ENCODE results near the gene C1QA.

DNA sequence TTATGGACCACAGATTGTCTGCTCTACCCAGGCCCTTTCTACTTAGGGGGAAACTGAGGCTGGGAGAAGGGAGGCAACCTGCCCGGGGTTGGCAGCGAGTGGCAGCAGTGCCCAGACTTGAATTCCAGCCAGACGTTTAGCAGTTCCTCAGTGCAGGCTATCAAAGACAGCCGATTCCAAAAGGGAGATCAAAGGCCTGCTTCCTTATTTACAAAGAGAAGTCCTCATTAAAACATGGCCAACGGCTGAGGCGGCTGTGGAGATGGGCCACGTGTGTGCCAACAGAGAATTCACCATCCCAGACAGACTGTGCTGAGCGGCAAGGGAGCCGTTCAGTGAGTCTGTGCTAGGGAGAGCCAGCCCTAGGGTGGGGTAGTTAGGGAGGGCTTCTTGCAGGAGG is 44.3 kb downstream of the C1QA start:
- TF ChIP-seq, protein P1, sequence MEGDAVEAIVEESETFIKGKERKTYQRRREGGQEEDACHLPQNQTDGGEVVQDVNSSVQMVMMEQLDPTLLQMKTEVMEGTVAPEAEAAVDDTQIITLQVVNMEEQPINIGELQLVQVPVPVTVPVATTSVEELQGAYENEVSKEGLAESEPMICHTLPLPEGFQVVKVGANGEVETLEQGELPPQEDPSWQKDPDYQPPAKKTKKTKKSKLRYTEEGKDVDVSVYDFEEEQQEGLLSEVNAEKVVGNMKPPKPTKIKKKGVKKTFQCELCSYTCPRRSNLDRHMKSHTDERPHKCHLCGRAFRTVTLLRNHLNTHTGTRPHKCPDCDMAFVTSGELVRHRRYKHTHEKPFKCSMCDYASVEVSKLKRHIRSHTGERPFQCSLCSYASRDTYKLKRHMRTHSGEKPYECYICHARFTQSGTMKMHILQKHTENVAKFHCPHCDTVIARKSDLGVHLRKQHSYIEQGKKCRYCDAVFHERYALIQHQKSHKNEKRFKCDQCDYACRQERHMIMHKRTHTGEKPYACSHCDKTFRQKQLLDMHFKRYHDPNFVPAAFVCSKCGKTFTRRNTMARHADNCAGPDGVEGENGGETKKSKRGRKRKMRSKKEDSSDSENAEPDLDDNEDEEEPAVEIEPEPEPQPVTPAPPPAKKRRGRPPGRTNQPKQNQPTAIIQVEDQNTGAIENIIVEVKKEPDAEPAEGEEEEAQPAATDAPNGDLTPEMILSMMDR (IDR thresholded peaks at IDR 0.05; ENCODE audit: poor library complexity, severe bottlenecking), result no peak
- no peak for TF ChIP-seq POLR2AphosphoS5 (IDR thresholded peaks at IDR 0.05)
- TF ChIP-seq EZH2 (IDR thresholded peaks at IDR 0.05; ENCODE audit: borderline replicate concordance, insufficient read depth, low read length, poor library complexity, severe bottlenecking), result no peak
- no peak for TF ChIP-seq TAF1 (IDR thresholded peaks at IDR 0.05; ENCODE audit: low read depth)
- TF ChIP-seq, protein P2, sequence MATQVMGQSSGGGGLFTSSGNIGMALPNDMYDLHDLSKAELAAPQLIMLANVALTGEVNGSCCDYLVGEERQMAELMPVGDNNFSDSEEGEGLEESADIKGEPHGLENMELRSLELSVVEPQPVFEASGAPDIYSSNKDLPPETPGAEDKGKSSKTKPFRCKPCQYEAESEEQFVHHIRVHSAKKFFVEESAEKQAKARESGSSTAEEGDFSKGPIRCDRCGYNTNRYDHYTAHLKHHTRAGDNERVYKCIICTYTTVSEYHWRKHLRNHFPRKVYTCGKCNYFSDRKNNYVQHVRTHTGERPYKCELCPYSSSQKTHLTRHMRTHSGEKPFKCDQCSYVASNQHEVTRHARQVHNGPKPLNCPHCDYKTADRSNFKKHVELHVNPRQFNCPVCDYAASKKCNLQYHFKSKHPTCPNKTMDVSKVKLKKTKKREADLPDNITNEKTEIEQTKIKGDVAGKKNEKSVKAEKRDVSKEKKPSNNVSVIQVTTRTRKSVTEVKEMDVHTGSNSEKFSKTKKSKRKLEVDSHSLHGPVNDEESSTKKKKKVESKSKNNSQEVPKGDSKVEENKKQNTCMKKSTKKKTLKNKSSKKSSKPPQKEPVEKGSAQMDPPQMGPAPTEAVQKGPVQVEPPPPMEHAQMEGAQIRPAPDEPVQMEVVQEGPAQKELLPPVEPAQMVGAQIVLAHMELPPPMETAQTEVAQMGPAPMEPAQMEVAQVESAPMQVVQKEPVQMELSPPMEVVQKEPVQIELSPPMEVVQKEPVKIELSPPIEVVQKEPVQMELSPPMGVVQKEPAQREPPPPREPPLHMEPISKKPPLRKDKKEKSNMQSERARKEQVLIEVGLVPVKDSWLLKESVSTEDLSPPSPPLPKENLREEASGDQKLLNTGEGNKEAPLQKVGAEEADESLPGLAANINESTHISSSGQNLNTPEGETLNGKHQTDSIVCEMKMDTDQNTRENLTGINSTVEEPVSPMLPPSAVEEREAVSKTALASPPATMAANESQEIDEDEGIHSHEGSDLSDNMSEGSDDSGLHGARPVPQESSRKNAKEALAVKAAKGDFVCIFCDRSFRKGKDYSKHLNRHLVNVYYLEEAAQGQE (IDR thresholded peaks at IDR 0.05; ENCODE audit: borderline replicate concordance), result no peak
- TF ChIP-seq MXI1 (conservative IDR thresholded peaks at IDR 0.05; ENCODE audit: poor library complexity, severe bottlenecking), result no peak
- TF ChIP-seq EP300 (conservative IDR thresholded peaks at IDR 0.05; ENCODE audit: poor library complexity, severe bottlenecking), result no peak
- TF ChIP-seq SMC3 (conservative IDR thresholded peaks at IDR 0.05; ENCODE audit: poor library complexity), result no peak
- no peak for TF ChIP-seq RAD21 (conservative IDR thresholded peaks at IDR 0.05)

Data from neural cell (in vitro differentiated cells).